22Rv1 (cell line): Measurements from ENCODE around the gene SFTPD.
"Not testable (repeated sequence)": the region's sequence is repeated elsewhere in the genome, so short reads cannot be mapped to it uniquely, and the experiment has no call there.

ENCODE experiments used
- ZFX ChIP-seq: fragments of 450-650 bp; IDR thresholded peaks from 2 replicates; pipeline ENCODE4 v1.6.1; 2017; ENCODE audit warnings: antibody characterized with exemption, borderline replicate concordance
- TF ChIP-seq, protein P1 (sequence below): fragments of 450-650 bp; IDR thresholded peaks from 2 replicates; pipeline ENCODE4 v1.5.1; 2017; ENCODE audit warnings: mild to moderate bottlenecking

DNA sequence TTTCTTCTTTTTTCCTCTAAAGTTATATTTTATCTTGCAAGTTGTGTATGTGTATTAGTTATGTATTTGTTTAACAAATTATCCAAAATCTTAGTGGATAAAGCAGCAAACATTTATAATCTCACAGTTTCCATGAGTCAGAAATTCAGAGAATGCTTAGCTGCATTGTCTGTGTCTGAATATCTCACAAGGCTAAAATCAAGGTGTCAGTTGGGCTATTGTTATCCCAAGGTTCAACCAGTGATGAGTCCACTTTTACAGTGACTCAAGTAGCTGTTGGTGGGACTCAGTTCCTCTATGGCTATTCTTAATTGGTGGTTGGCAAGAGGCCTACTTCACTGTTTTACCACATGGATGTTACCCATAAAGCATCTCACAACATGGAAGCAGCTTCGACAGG is 47.3 kb downstream of the SFTPD start:
- TF ChIP-seq, protein P1, sequence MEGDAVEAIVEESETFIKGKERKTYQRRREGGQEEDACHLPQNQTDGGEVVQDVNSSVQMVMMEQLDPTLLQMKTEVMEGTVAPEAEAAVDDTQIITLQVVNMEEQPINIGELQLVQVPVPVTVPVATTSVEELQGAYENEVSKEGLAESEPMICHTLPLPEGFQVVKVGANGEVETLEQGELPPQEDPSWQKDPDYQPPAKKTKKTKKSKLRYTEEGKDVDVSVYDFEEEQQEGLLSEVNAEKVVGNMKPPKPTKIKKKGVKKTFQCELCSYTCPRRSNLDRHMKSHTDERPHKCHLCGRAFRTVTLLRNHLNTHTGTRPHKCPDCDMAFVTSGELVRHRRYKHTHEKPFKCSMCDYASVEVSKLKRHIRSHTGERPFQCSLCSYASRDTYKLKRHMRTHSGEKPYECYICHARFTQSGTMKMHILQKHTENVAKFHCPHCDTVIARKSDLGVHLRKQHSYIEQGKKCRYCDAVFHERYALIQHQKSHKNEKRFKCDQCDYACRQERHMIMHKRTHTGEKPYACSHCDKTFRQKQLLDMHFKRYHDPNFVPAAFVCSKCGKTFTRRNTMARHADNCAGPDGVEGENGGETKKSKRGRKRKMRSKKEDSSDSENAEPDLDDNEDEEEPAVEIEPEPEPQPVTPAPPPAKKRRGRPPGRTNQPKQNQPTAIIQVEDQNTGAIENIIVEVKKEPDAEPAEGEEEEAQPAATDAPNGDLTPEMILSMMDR, result not testable (repeated sequence)
- not testable (repeated sequence) for TF ChIP-seq ZFX
